H1 (cell line): ENCODE data around the gene CD37. TPM values are rescaled to one million over a fixed set of nuclear protein-coding genes. Genes with fewer than 3 reads are reported as not detected.
A peak's percentile ranks its signal among the peaks of the same experiment; 100 is the strongest.

ENCODE experiments used
- CTCF ChIA-PET: fragments of 300-600 bp; sonication (Branson Sonifier 250); formaldehyde crosslinking; loops from one replicate; lab custom pipeline; 2021; ENCODE audit not compliant: partially characterized antibody; lab: Charles Lee
- POLR2A ChIA-PET: fragments of 300-600 bp; sonication (Branson Sonifier 250); formaldehyde crosslinking; loops from one replicate; lab custom pipeline; 2021; ENCODE audit warnings: inconsistent platforms; ENCODE audit not compliant: partially characterized antibody; lab: Charles Lee
- DNase-seq, 2 experiments: peaks; one replicate each; pipeline versions ENCODE4 v3.0.0 to v3.0.0-alpha.2; 2010 to 2022; ENCODE audit warnings: low spot score in 2 of 2, low read depth in 1 of 2, mixed read lengths in 1 of 2
- FAIRE-seq: peaks from 2 replicates; lab custom pipeline; 2011; peaks lifted over from hg19 to GRCh38; lab: Jason Lieb, UNC
- H2AFZ ChIP-seq: 2 replicates; pipeline ENCODE4 v1.8.1; 2012; ENCODE audit warnings: low read length, inconsistent platforms
- H2AK5ac ChIP-seq: 2 replicates; pipeline ENCODE4 v1.6.1; 2013; ENCODE audit warnings: low read depth, low read length
- H2BK120ac ChIP-seq: replicated peaks from 2 replicates; pipeline ENCODE3; 2013; ENCODE audit warnings: low read depth, low read length, inconsistent platforms
- H2BK12ac ChIP-seq: 2 replicates; pipeline ENCODE4 v1.6.1; 2013; ENCODE audit warnings: low read depth, low read length
- H2BK15ac ChIP-seq: 2 replicates; pipeline ENCODE4 v1.6.1; 2013; ENCODE audit warnings: low read length
- H2BK20ac ChIP-seq: 2 replicates; pipeline ENCODE4 v1.6.1; 2013; ENCODE audit warnings: low read length
- H2BK5ac ChIP-seq: 2 replicates; pipeline ENCODE4 v1.6.1; 2013; ENCODE audit warnings: low read depth, low read length
- H3K14ac ChIP-seq: 2 replicates; pipeline ENCODE4 v1.6.1; 2013; ENCODE audit warnings: inconsistent platforms; ENCODE audit not compliant: insufficient read length
- H3K18ac ChIP-seq: 2 replicates; pipeline ENCODE4 v1.6.1; 2013; ENCODE audit warnings: low read length; ENCODE audit errors: extremely low read depth
- H3K23ac ChIP-seq: 2 replicates; pipeline ENCODE4 v1.6.1; 2013; ENCODE audit warnings: inconsistent platforms; ENCODE audit not compliant: insufficient read length
- H3K23me2 ChIP-seq: 2 replicates; pipeline ENCODE4 v1.6.1; 2013; ENCODE audit warnings: low read depth, low read length
- H3K27ac ChIP-seq: 2 replicates; pipeline ENCODE4 v1.6.1; 2011; ENCODE audit warnings: low read depth, low read length, inconsistent platforms
- H3K27me3 ChIP-seq, 4 experiments: replicated peaks in 1 of 4; 1 replicate in 1 of 4; 2 replicates in 3 of 4; pipeline versions ENCODE4 v1.6.1 to v1.8.1; 2011 to 2013; ENCODE audit warnings: low read length in 3 of 4, mild to moderate bottlenecking in 3 of 4, inconsistent platforms in 2 of 4, mixed read lengths in 2 of 4, moderate library complexity in 1 of 4; ENCODE audit not compliant: control insufficient read depth in 3 of 4, insufficient read depth in 3 of 4; ENCODE audit errors: extremely low read depth in 1 of 4
- H3K36me3 ChIP-seq, 4 experiments: 2 replicates each; pipeline versions ENCODE4 v1.6.1 to v1.8.1; 2011 to 2013; ENCODE audit warnings: mild to moderate bottlenecking in 4 of 4, low read length in 3 of 4, moderate library complexity in 2 of 4, control low read depth in 1 of 4, inconsistent platforms in 1 of 4; ENCODE audit not compliant: insufficient read depth in 4 of 4, control insufficient read depth in 2 of 4
- H3K4ac ChIP-seq: replicated peaks from 2 replicates; pipeline ENCODE3; 2013; ENCODE audit warnings: low read length, low read depth, mixed read lengths, inconsistent platforms; ENCODE audit not compliant: insufficient read length
- H3K4me1 ChIP-seq, 4 experiments: replicated peaks in 1 of 4; 1 replicate in 1 of 4; 2 replicates in 3 of 4; pipeline versions ENCODE4 v1.6.1 to v1.8.1; 2011 to 2013; ENCODE audit warnings: low read length in 3 of 4, inconsistent platforms in 2 of 4, mixed read lengths in 1 of 4; ENCODE audit not compliant: insufficient read depth in 4 of 4, control insufficient read depth in 3 of 4
- H3K4me2 ChIP-seq, 2 experiments: 2 replicates each; pipeline versions ENCODE4 v1.6.1 to v1.8.1; 2011 to 2013; ENCODE audit warnings: low read depth in 2 of 2, low read length in 2 of 2, control low read depth in 1 of 2, inconsistent platforms in 1 of 2, mild to moderate bottlenecking in 1 of 2; ENCODE audit not compliant: insufficient read depth in 1 of 2
- H3K4me3 ChIP-seq, 4 experiments: fragments of 200-600, 300-600 bp in 1 of 4; sonication (generic), shearing (Covaris generic), sonication (Bioruptor Twin) in 1 of 4; 2 replicates each; pipeline versions ENCODE4 v1.5.1 to v1.8.1; 2011 to 2016; ENCODE audit warnings: low read length in 4 of 4, low read depth in 3 of 4, control low read depth in 2 of 4, inconsistent platforms in 2 of 4, mild to moderate bottlenecking in 2 of 4, mixed read lengths in 1 of 4, moderate library complexity in 1 of 4; ENCODE audit not compliant: insufficient read depth in 2 of 4; ENCODE audit errors: extremely low read depth in 1 of 4
- H3K56ac ChIP-seq: replicated peaks from 2 replicates; pipeline ENCODE3; 2013; ENCODE audit warnings: low read depth, mild to moderate bottlenecking, mixed read lengths, low read length, inconsistent platforms; ENCODE audit not compliant: insufficient read length
- H3K79me1 ChIP-seq: 2 replicates; pipeline ENCODE4 v1.6.1; 2013; ENCODE audit warnings: low read depth, low read length, control low read depth
- H3K79me2 ChIP-seq, 2 experiments: 2 replicates each; pipeline versions ENCODE4 v1.6.1 to v1.8.1; 2012 to 2013; ENCODE audit warnings: low read length in 2 of 2, mild to moderate bottlenecking in 2 of 2, inconsistent platforms in 1 of 2; ENCODE audit not compliant: insufficient read depth in 2 of 2, control insufficient read depth in 1 of 2
- H3K9ac ChIP-seq, 4 experiments: replicated peaks in 1 of 4; 1 replicate in 1 of 4; 2 replicates in 3 of 4; pipeline versions ENCODE4 v1.6.1 to v1.8.1; 2011 to 2013; ENCODE audit warnings: low read depth in 3 of 4, low read length in 3 of 4, control low read depth in 2 of 4, mild to moderate bottlenecking in 2 of 4, moderate library complexity in 2 of 4, inconsistent platforms in 1 of 4; ENCODE audit errors: extremely low read depth in 1 of 4
- H3K9me3 ChIP-seq, 2 experiments: 2 replicates each; pipeline versions ENCODE4 v1.6.1 to v1.8.1; 2012 to 2013; ENCODE audit warnings: mild to moderate bottlenecking in 2 of 2, moderate library complexity in 2 of 2, control low read depth in 1 of 2, inconsistent platforms in 1 of 2, low read depth in 1 of 2, low read length in 1 of 2, mixed read lengths in 1 of 2; ENCODE audit not compliant: insufficient read depth in 2 of 2
- H4K20me1 ChIP-seq, 2 experiments: replicated peaks in 1 of 2; 2 replicates each; pipeline versions ENCODE3 to v1.8.1; 2011 to 2013; ENCODE audit warnings: inconsistent platforms in 2 of 2, low read length in 2 of 2, mild to moderate bottlenecking in 1 of 2; ENCODE audit not compliant: insufficient read depth in 2 of 2, control insufficient read depth in 1 of 2
- H4K5ac ChIP-seq: 2 replicates; pipeline ENCODE4 v1.6.1; 2013; ENCODE audit warnings: low read length, low read depth, mixed read lengths, inconsistent platforms; ENCODE audit not compliant: insufficient read length
- H4K8ac ChIP-seq: 2 replicates; pipeline ENCODE4 v1.8.0; 2013; ENCODE audit warnings: mild to moderate bottlenecking, moderate library complexity, low read length, inconsistent platforms; ENCODE audit not compliant: insufficient read depth; ENCODE audit errors: extremely low read depth
- H4K91ac ChIP-seq: replicated peaks from 2 replicates; pipeline ENCODE3; 2013; ENCODE audit warnings: low read length, mixed read lengths, inconsistent platforms; ENCODE audit not compliant: insufficient read length
- CEBPB ChIP-seq: IDR thresholded peaks from 2 replicates; pipeline ENCODE4 v1.6.1; 2012; ENCODE audit warnings: low read depth, low read length
- HDAC6 ChIP-seq: IDR thresholded peaks from one replicate; pipeline ENCODE4 v1.7.1; 2012; ENCODE audit warnings: low read depth, mild to moderate bottlenecking, inconsistent platforms, low read length, moderate library complexity
- KDM1A ChIP-seq: fragments of 200-600, 300-600 bp; sonication (generic); IDR thresholded peaks from 2 replicates; pipeline ENCODE4 v1.7.1; 2016; ENCODE audit warnings: mild to moderate bottlenecking, low read length, borderline replicate concordance
- RBBP5 ChIP-seq: IDR thresholded peaks from 2 replicates; pipeline ENCODE4 v1.7.1; 2012; ENCODE audit warnings: low read depth, mild to moderate bottlenecking, inconsistent platforms, low read length, moderate library complexity, borderline replicate concordance
- WGBS, 2 experiments: shearing (Covaris generic) in 1 of 2; methylation state at CpG; one replicate each; pipeline versions ENCODE4 v1.1.6 to v1.1.7; 2013 to 2015; ENCODE audit warnings: low lambda C conversion rate in 2 of 2, mixed read lengths in 2 of 2, inconsistent platforms in 1 of 2, low coverage in 1 of 2, missing lambda C conversion rate in 1 of 2; ENCODE audit not compliant: insufficient replicate concordance in 2 of 2, insufficient coverage in 1 of 2, insufficient read length in 1 of 2; ENCODE audit errors: extremely low coverage in 1 of 2, missing lambda C conversion rate in 1 of 2; 5-methylcytosine and 5-hydroxymethylcytosine counted together
- polyA plus RNA-seq, 7 experiments: library from polyadenylated mRNA; depleted of rRNA in 3 of 7; stranded (reverse) in 5 of 7; unstranded in 2 of 7; fragments of >200 nt in 5 of 7; fragments of 200-250 nt in 2 of 7; gene quantifications; 1 replicate in 5 of 7; 2 replicates in 1 of 7; 4 replicates in 1 of 7; pipeline versions ENCODE4 v1.2.1 to v1.2.3, GENCODE V29; 2011 to 2013; ENCODE audit warnings: missing spikeins in 2 of 7, mixed read lengths in 2 of 7
- total RNA-seq: library from RNA; stranded (reverse); fragmentation: NEBNext Ultra II Directional; extraction: Animal tissue kit (Norgen Biotek cat#: 25700); gene quantifications from 2 replicates; pipeline ENCODE4 v1.2.1, GENCODE V29; 2021

The CD37 gene
- total and polyA plus RNA-seq, 2 of the 8 experiments (the other 6 are each of a cell fraction or from before 2014, with no cell fraction given), result not detected

DNA sequence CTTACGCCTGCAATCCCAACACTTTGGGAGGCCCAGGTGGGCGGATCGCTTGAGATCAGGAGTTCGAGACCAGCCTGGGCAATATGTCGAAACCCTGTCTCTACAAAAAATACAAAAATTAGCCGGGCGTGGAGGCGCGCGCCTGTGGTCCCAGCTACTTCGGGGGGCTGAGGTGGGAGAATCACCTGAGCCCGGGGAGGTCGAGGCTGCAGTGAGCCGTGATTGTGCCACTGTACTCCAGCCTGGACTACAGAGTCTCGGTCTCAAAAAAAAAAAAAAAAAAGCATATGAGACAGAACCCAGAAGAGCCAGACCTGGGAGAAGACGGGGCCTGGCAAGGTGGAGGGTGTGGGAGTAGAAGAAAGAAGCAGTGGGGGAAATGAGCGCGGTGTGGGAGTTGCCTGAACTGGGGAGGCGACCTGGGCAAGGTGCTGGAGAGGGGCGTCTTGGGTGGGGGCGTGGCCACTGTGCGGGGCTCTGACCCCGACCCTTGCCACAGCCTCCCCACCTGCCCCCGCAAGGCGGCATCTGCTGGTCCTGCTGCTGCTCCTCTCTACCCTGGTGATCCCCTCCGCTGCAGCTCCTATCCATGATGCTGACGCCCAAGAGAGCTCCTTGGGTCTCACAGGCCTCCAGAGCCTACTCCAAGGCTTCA lies 29.0 kb downstream of the CD37 start:
- H3K4me1 ChIP-seq, result peaks cover 0 to 16% (median 9%) of the 10 kb centered on the region in 4 experiments; a peak in 5 of 7 replicates
- no peak overlapping the region for H3K9ac ChIP-seq
- H3K23me2 ChIP-seq, result peaks cover 8% of the 10 kb centered on the region; the same call in 1 of the 2 replicates
- H3K79me1 ChIP-seq, result peaks cover 4% of the 10 kb centered on the region; the same call in 1 of the 2 replicates
- 0 out of 2 replicates have a peak overlapping the region, but pooled peaks have one; percentile 39 for H2BK5ac ChIP-seq
- peak overlapping the region; percentile 58 to 79 for H3K4me2 ChIP-seq
- H3K56ac ChIP-seq, result no peak overlapping the region
- no peak overlapping the region for H4K91ac ChIP-seq
- no peaks in the 10 kb centered on the region for H3K9me3 ChIP-seq
- WGBS, 2 experiments, result 63% methylated on average over 21 of the region's 27 CpGs; no CpG with 5 or more reads in 1 of the 2 experiments
- FAIRE-seq (no peak), DNase-seq (no peak)
- CTCF ChIA-PET, result interaction anchor here (2.3 kb wide), 1 partner anchor 28 kb away, joined by 9 read pairs; no protein-coding TSS in a partner anchor
- H2BK20ac ChIP-seq, result no peak overlapping the region
- H2AFZ ChIP-seq, result no peak overlapping the region
- peaks cover 3 to 27% of the 10 kb centered on the region in 2 experiments; a peak in 3 of 4 replicates for H3K79me2 ChIP-seq
- no peak overlapping the region for H3K14ac ChIP-seq
- H3K23ac ChIP-seq, result no peak overlapping the region
- H3K4ac ChIP-seq, result no peak overlapping the region
- H3K18ac ChIP-seq, result peak overlapping the region; percentile 4; the same call in 1 of the 2 replicates
- no peak overlapping the region for H2BK120ac ChIP-seq
- H3K36me3 ChIP-seq, result peaks cover 4 to 7% (median 5%) of the 10 kb centered on the region in 4 experiments; a peak in 7 of 8 replicates
- no peak overlapping the region for H2AK5ac ChIP-seq
- H4K8ac ChIP-seq, result no peak overlapping the region
- no peak overlapping the region for H3K27ac ChIP-seq
- H2BK12ac ChIP-seq, result peak overlapping the region; percentile 27; the same call in 1 of the 2 replicates
- no peaks in the 10 kb centered on the region for H3K27me3 ChIP-seq
- TF ChIP-seq HDAC6 (no peak), RBBP5 (0 out of 2 replicates have a peak, but pooled peaks have one; percentile 21), CEBPB (0 out of 2 replicates have a peak, but pooled peaks have one; percentile 14), KDM1A (0 out of 2 replicates have a peak, but pooled peaks have one; percentile 6)
- H2BK15ac ChIP-seq, result 0 out of 2 replicates have a peak overlapping the region, but pooled peaks have one; percentile 61
- peak overlapping the region; percentile 10 to 50 (median 13); a peak in 5 of 8 replicates for H3K4me3 ChIP-seq
- no peaks in the 10 kb centered on the region for H4K20me1 ChIP-seq
- POLR2A ChIA-PET, result interaction anchor here (0.6 to 1.4 kb wide), 2 partner anchors 26 to 89 kb away, joined by 3 read pairs; partner anchors contain the start of gene ALDH16A1
- no peak overlapping the region for H4K5ac ChIP-seq
